GM12892 (cell line): ENCODE measurements around the gene PNMA8C.
"Not testable (repeated sequence)": the region's sequence is repeated elsewhere in the genome, so short reads cannot be mapped to it uniquely, and the experiment has no call there.

Source experiments
- DNase-seq: peaks from one replicate; pipeline ENCODE4 v3.0.0; 2011; ENCODE audit not compliant: insufficient read length
- FAIRE-seq: peaks from 2 replicates; lab custom pipeline; 2011; peaks lifted over from hg19 to GRCh38; lab: Jason Lieb, UNC
- POLR2A ChIP-seq: IDR thresholded peaks from 2 replicates; pipeline ENCODE4 v1.6.1; 2011; ENCODE audit warnings: low read depth, low read length, control low read depth
- POLR2AphosphoS5 ChIP-seq: IDR thresholded peaks from 2 replicates; pipeline ENCODE4 v1.6.1; 2011; ENCODE audit warnings: low read depth, low read length, control low read depth
- TAF1 ChIP-seq: IDR thresholded peaks from 2 replicates; pipeline ENCODE4 v1.6.1; 2011; ENCODE audit warnings: low read depth, mild to moderate bottlenecking, control low read depth, low read length, borderline replicate concordance

Gene PNMA8C

DNA sequence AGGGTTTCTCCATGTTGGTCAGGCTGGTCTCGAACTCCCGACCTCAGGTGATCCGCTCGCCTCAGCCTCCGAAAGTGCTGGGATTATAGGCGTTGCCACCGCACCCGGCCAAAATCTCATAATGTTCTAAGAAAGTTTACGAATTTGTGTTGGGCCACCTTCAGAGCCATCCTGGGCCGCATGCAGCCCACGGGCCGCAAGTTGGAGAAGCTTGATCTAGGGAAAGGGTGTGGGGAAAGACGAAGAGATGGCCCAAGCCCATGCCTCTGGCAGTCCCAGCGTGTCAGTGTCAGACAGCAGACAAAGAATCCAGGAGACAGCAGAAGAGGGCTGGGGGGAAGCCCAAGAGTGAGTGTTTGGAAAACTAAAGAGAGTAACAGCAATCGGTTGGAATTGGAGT is 17.3 kb upstream of the PNMA8C start:
- TF ChIP-seq POLR2A (no peak), POLR2AphosphoS5 (no peak), TAF1 (no peak)
- DNase-seq (no peak), FAIRE-seq (no peak)

DNA sequence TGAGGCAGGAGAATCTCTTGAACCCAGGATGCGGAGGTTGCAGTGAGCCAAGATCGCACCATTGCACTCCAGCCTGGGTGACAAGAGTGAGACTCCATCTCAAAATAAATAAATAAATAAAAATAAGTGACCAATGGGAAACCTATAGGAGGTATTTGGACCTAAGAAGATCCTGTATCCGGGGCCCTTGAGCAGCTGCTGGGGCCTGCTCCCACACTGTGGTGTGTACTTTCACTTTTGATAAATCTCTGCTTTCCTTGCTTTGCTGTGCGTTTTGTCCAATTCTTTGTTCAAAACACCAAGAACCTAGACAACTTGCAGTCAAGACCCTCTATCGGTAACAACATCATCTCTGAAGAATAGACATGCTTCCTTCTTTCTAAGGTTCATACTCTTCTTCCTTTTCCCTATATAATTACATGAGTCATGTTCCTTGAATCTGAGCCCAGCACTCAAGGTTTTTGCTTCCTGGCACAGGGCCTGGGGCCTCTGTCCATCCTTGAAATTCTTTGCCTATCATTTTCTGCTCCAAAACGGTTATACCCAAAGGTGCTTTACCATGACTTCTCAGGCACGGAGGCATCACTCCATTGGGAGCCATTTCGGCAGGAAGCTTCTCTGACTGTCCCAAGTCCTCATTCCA is 14.2 kb upstream of the PNMA8C start:
- FAIRE-seq (no peak), DNase-seq (no peak)
- TF ChIP-seq POLR2AphosphoS5 = no peak
- TF ChIP-seq TAF1 = no peak
- TF ChIP-seq POLR2A = no peak

DNA sequence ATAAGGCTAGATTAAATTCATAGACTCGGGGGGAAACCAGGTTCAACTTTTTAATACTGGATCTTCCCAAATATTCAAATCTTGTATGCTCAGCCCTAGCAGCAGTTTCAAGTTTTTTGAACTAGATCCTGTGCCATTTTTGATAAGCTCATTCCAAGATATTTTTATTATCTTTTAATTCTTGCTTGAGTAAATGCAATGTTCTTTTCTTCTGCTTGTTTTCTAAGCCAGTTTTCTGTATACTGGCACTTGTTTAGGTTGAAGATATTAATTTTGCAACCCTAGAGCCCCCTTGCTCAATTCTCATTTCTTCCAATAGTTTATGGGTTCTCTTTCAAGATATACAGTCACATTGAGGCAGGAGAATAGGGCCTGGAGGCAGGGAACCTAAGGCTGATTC is 13.1 kb upstream of the PNMA8C start:
- FAIRE-seq (no peak), DNase-seq (no peak)
- no peak for TF ChIP-seq TAF1
- TF ChIP-seq POLR2AphosphoS5 = no peak
- TF ChIP-seq POLR2A = no peak

DNA sequence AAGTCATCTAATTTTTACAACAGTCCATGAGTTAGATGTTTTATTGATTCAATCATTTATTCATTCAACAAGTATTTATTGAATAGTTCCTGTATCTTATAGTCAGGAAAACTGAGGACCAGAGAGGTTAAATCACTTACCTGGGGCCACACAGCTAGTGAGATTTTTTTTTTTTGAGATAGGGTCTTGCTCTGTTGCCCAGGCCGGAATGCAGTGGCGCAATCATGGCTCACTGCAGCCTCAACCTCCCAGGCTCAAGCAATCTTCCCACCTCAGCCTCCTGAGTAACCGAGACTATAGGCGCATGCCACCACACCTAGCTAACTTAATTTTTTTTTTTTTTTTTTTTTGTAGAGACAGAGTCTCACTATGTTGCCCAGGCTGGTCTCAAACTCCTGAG is 7.0 kb upstream of the PNMA8C start:
- DNase-seq = not testable (repeated sequence)

DNA sequence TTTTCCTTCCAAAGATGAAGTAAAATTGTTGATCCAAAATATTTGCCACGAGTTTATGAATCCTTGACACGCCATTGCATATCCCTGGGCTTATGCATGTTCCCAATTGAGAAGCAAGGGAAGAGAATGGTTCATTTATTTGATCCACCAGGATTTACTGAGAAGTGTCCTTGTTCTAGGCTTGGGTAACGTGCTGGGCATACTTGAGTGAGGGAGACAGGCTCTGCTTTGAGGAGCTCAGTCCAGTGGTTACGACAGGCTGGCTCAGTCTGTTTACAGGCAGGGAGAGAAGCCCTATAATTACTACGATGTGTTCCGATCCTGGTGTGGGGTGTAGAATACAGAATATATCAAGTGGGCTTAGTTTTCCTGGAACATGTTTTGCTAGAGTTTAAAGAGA is 6.3 kb upstream of the PNMA8C start:
- FAIRE-seq (no peak), DNase-seq (no peak)
- no peak for TF ChIP-seq TAF1
- no peak for TF ChIP-seq POLR2AphosphoS5
- TF ChIP-seq POLR2A = no peak

More for the DNA sequence above, 7.0 kb upstream of the PNMA8C start:
- not testable (repeated sequence) for FAIRE-seq

DNA sequence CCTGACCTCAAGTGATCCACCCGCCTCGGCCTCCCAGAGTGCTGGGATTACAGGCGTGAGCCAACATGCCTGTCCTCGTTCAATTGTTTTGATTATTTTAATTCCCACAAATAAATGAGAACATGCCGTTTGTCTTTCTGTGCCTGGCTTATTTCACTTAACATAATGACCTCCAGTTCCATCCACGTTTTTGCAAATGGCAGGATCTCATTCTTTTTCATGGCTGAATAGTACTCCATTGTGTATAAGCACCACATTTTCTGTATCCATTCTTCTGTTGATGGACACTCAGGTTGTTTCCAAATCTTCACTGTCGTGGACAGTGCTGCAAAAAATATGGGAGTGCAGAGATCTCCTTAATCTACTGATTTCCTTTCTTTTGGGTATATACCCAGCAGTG is 4.7 kb upstream of the PNMA8C start:
- DNase-seq, FAIRE-seq: not testable (repeated sequence)

DNA sequence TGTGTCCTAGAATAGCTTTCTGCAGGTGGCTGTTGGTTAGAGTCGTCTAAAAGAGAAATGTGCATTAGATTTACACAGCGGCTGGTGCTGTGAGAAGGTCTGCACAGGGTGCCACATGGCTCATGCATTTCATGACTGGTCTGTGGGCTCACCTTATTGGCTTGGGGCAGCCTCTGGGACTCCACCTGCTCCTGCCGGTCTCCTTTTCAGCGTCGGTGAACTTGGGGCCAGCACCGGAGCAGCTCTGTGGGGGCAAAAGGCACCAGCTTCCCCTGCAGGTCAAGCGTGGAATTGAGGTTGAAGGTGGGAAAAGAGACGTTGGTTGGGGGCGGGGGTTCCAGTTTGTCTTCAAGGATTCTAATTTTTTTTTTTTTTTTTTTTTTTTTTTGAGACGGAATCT is 3.1 kb upstream of the PNMA8C start:
- FAIRE-seq = no peak
- DNase-seq = no peak
- TF ChIP-seq TAF1 (no peak), POLR2AphosphoS5 (no peak), POLR2A (no peak)

DNA sequence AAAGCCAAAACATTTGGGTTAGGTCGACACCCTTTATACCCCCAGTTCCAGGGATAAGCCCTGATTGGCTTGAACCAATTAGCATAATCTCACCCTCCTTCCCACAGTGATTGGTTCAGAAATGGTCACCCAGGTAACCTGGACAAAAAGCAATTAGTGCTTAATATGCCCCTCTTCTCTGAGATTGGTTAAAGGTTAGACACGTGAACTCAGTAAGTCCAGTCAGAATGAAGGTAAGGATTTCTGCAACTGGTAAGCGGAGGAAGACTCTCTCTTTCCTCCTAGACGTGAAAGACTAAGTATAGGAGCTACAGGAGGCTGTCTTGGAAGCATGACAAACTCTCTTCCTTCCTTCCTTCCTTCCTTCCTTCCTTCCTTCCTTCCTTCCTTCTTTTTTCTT is 1.3 kb upstream of the PNMA8C start:
- no peak for FAIRE-seq
- TF ChIP-seq POLR2AphosphoS5 = no peak
- no peak for TF ChIP-seq TAF1
- no peak for TF ChIP-seq POLR2A
- no peak for DNase-seq

DNA sequence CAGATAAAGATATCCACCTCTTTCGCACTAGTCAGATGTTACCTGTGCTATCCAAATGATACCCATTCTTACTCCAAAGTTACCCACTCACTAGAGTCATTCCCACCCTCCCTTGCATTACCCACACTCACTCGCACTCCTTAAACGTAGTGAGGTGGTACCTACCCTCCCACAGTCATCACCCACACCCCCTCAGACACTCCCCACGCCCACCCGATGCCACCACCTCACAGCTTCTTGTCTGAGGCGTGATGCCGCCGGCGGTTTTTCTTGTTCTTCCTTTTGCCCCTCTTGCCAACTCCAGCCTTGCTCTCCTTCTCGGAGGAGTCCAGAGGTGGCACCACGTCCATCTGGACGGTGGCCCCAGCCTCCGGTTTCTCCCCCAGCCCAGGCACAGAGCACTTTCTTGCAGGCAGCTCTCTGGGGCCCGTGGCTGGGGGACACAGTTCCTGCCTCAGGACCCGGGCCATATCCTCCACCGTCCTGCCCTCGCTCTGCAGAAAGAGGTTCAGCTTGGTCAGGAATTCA is 1.2 kb downstream of the PNMA8C start:
- DNase-seq (no peak), FAIRE-seq (no peak)
- no peak for TF ChIP-seq POLR2AphosphoS5
- TF ChIP-seq TAF1 = no peak
- TF ChIP-seq POLR2A = no peak

DNA sequence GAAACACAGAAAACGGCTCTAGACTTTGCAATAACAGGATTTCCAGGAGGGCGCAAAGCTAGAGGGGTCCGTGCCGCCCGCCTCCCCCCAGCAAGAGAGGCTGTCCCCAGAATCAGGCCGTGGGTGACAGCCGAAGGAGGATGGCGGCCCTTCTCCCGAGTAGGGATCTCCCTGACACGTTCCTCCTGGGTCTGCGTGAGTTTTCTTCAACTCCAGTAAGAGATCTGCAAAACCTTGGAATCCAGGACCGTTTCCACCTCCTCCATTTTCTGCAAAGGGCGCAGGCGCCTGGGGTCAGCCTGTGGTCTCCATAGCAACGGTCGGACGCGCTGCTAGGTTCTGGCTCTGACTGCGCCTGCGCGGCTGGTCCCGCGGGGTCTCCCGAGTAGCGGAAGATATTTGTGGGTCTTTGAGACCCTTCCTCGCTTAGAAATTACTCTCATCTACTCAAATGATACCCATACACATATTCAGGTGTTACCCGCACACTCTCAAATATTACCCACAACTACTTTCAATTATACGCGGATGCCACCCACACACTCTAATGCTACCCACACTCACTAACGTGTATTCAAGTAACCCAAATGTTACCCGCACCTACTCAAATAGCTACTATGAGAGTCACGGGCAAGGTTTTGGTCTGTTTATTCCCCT is 2.1 kb downstream of the PNMA8C start:
- FAIRE-seq (no peak), DNase-seq (no peak)
- no peak for TF ChIP-seq TAF1
- no peak for TF ChIP-seq POLR2A
- TF ChIP-seq POLR2AphosphoS5 = no peak

DNA sequence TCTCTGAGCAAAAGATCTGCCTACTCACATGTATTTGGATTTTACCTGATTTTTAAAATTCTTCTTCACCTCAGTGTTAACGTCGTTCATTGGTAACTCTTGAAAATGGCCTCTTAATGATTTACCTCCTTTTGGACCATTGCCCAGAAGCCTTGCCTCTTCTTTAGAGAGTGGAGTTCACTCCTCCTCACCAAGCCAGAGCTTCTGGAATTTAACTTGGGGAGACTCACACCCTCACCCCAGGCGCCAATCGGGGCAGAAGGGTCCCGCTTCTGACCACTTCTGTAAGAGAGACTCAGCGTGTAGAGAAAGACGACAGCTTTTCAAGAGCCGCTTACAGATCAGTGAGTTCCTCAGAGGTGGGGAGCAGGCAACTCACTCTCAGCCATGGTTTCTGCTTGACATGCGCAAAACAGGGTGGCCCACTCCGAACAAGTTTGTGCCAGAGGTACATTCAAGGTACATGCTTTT is 2.7 kb downstream of the PNMA8C start:
- TF ChIP-seq POLR2A (no peak), TAF1 (no peak), POLR2AphosphoS5 (no peak)
- no peak for FAIRE-seq
- no peak for DNase-seq

DNA sequence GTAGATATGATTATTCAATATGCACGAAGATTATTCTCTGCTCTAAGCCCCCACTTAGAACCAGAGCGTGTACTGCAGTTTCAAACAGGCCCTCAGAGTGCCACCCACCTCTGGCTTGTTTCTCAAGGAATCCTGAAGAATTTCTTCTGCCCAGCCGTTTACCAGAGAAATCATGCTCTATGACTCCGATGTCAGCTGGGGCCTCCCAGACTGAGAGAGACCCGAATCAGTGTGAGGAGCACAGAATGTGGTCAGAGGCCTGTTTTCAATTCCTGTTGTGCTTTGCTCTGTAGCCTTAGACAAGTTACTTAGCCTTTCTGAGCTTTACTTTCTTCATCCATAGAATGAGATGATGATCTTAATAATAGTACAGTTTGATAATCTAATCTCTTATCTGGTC is 5.5 kb downstream of the PNMA8C start:
- no peak for TF ChIP-seq TAF1
- no peak for DNase-seq
- FAIRE-seq = no peak

DNA sequence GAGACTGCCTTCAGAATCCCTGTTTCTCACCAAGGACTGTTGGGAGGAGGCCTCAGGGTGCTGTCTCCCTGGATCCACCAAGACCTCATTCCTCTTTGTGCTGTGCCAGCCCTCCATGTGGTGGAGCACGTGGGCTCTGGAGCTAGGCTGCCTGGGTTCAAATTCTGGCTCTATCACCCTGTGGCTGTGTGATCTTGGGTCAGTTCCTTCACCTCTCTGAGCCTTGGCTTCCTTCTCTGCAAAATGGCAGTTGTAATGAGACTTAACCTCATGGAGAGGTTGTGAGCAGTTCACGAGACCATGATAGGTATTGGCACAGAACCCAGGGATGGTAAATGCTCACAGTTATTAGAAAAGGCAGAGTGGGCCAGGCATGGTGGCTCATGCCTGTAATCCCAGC is 6.4 kb downstream of the PNMA8C start:
- FAIRE-seq = no peak
- TF ChIP-seq POLR2A = no peak
- no peak for TF ChIP-seq TAF1
- TF ChIP-seq POLR2AphosphoS5 = no peak
- DNase-seq = no peak
